HepG2 (cell line): Measurements from ENCODE around the gene GAL3ST2. TPM values are rescaled to one million over a fixed set of nuclear protein-coding genes. Genes with fewer than 3 reads are reported as not detected.

Source experiments
- AGO2 ChIP-seq: fragments of 200-400 bp; formaldehyde crosslinking; optimal IDR thresholded peaks from 2 replicates; pipeline ENCODE3; 2017; ENCODE audit warnings: mild to moderate bottlenecking, low read depth, low read length, moderate library complexity
- BORCS8-MEF2B ChIP-seq: sonication (generic); formaldehyde crosslinking; IDR thresholded peaks from 2 replicates; pipeline ENCODE4 v1.8.0; 2022; ENCODE audit warnings: mild to moderate bottlenecking, missing genetic modification reagents
- MXD4 ChIP-seq: IDR thresholded peaks from 2 replicates; pipeline ENCODE4 v1.6.1; 2016; ENCODE audit warnings: mild to moderate bottlenecking, missing biosample characterization, missing genetic modification reagents
- POLR2A ChIP-seq, 2 experiments: IDR thresholded peaks; 2 replicates each; pipeline ENCODE4 v1.6.1; 2011; ENCODE audit warnings: low read depth in 2 of 2, low read length in 2 of 2, mild to moderate bottlenecking in 1 of 2, moderate library complexity in 1 of 2; ENCODE audit not compliant: insufficient read depth in 1 of 2
- RBFOX2 ChIP-seq: fragments of 200-400 bp; formaldehyde crosslinking; IDR thresholded peaks from 2 replicates; pipeline ENCODE4 v1.6.1; 2017; ENCODE audit warnings: low read depth, mild to moderate bottlenecking, low read length
- RBM22 ChIP-seq: fragments of 200-400 bp; formaldehyde crosslinking; optimal IDR thresholded peaks from 2 replicates; pipeline ENCODE3; 2017; ENCODE audit warnings: mild to moderate bottlenecking, low read length, moderate library complexity
- ZC3H13 ChIP-seq: sonication (generic); formaldehyde crosslinking; IDR thresholded peaks from 2 replicates; pipeline ENCODE4 v1.8.1; 2023; ENCODE audit warnings: mild to moderate bottlenecking, missing genetic modification reagents, moderate library complexity
- polyA plus RNA-seq, 8 experiments: library from polyadenylated mRNA; depleted of rRNA in 3 of 8; stranded (reverse) in 7 of 8; unstranded in 1 of 8; fragments of >200 nt; fragmentation: Illumina TruSeq in 4 of 8; extraction: Trizol in 4 of 8; gene quantifications; 2 replicates each; pipeline versions ENCODE4 v1.2.1 to v1.2.3, GENCODE V29; 2011 to 2016; ENCODE audit warnings: low read depth in 4 of 8, missing spikeins in 1 of 8, mixed read lengths in 1 of 8; ENCODE audit not compliant: insufficient read depth in 1 of 8
- total RNA-seq, 5 experiments: library from RNA; depleted of rRNA; stranded (reverse); fragments of >200 nt; fragmentation: Illumina TruSeq; extraction: Trizol; gene quantifications; 2 replicates each; pipeline ENCODE4 v1.2.3, GENCODE V29; 2016; ENCODE audit warnings: low read depth in 1 of 5
- TF ChIP-seq, protein P1 (sequence below): sonication (generic); formaldehyde crosslinking; IDR thresholded peaks from 2 replicates; pipeline ENCODE4 v1.8.0; 2022; ENCODE audit warnings: low read depth, missing genetic modification reagents
- TF ChIP-seq, protein P2 (sequence below): sonication (generic); formaldehyde crosslinking; IDR thresholded peaks from 2 replicates; pipeline ENCODE4 v1.4.0; 2020; ENCODE audit warnings: missing genetic modification reagents, borderline replicate concordance

Gene GAL3ST2
- total and polyA plus RNA-seq, 2 of the 13 experiments (the other 11 are each of a cell fraction or from before 2014, with no cell fraction given): 0.17 to 0.20 TPM

- TF ChIP-seq, protein P1, sequence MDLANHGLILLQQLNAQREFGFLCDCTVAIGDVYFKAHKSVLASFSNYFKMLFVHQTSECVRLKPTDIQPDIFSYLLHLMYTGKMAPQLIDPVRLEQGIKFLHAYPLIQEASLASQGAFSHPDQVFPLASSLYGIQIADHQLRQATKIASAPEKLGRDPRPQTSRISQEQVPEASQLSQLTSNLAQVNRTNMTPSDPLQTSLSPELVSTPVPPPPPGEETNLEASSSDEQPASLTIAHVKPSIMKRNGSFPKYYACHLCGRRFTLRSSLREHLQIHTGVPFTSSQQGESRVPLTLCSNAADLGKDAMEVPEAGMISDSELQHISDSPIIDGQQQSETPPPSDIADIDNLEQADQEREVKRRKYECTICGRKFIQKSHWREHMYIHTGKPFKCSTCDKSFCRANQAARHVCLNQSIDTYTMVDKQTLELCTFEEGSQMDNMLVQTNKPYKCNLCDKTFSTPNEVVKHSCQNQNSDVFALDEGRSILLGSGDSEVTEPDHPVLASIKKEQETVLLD (CRISPR knock-in tag): no peak
- TF ChIP-seq RBM22 (peak; percentile 75), AGO2 (peak; percentile 73), BORCS8-MEF2B (CRISPR knock-in tag) (peak; percentile 60), MXD4 (CRISPR knock-in tag) (no peak), ZC3H13 (peak; percentile 53; the same call in 1 of the 2 replicates), RBFOX2 (peak; percentile 38; the same call in 1 of the 2 replicates), POLR2A (IDR thresholded peaks at IDR 0.05; ENCODE audit: insufficient read depth in 1 of 2, low read depth in 2 of 2, low read length in 2 of 2) (peak in 1 of 2 experiments; percentile 41; a peak in 1 of 4 replicates)
- TF ChIP-seq, protein P2, sequence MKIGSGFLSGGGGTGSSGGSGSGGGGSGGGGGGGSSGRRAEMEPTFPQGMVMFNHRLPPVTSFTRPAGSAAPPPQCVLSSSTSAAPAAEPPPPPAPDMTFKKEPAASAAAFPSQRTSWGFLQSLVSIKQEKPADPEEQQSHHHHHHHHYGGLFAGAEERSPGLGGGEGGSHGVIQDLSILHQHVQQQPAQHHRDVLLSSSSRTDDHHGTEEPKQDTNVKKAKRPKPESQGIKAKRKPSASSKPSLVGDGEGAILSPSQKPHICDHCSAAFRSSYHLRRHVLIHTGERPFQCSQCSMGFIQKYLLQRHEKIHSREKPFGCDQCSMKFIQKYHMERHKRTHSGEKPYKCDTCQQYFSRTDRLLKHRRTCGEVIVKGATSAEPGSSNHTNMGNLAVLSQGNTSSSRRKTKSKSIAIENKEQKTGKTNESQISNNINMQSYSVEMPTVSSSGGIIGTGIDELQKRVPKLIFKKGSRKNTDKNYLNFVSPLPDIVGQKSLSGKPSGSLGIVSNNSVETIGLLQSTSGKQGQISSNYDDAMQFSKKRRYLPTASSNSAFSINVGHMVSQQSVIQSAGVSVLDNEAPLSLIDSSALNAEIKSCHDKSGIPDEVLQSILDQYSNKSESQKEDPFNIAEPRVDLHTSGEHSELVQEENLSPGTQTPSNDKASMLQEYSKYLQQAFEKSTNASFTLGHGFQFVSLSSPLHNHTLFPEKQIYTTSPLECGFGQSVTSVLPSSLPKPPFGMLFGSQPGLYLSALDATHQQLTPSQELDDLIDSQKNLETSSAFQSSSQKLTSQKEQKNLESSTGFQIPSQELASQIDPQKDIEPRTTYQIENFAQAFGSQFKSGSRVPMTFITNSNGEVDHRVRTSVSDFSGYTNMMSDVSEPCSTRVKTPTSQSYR (CRISPR knock-in tag): peak; percentile 45; the same call in 1 of the 2 replicates
Observed at GRCh38 chr2:241768850-241769249, 7.8 kb upstream of the GAL3ST2 start (continued).
